Gastroesophageal sphincter (tissue), 3 donors: Measurements from ENCODE around the gene MAN2A2.

ENCODE experiments used
- POLR2A ChIP-seq, 2 donors: fragments of 450-650 bp; IDR thresholded peaks; one replicate each; pipeline ENCODE4 v1.6.1; 2017; ENCODE audit warnings: antibody characterized with exemption in 2 of 2, mild to moderate bottlenecking in 2 of 2, moderate library complexity in 1 of 2
- POLR2AphosphoS5 ChIP-seq: sonication (generic); formaldehyde crosslinking; IDR thresholded peaks from one replicate; pipeline ENCODE4 v1.6.1; 2017; ENCODE audit warnings: antibody characterized with exemption
- TF ChIP-seq, protein P1 (sequence below), 4 experiments: fragments of 200-600 bp in 2 of 4; fragments of 450-650 bp in 2 of 4; sonication (generic) in 1 of 4; IDR thresholded peaks; one replicate each; pipeline ENCODE4 v1.5.1; 2017 to 2019; ENCODE audit warnings: antibody characterized with exemption in 4 of 4, mild to moderate bottlenecking in 2 of 4, moderate library complexity in 2 of 4

DNA sequence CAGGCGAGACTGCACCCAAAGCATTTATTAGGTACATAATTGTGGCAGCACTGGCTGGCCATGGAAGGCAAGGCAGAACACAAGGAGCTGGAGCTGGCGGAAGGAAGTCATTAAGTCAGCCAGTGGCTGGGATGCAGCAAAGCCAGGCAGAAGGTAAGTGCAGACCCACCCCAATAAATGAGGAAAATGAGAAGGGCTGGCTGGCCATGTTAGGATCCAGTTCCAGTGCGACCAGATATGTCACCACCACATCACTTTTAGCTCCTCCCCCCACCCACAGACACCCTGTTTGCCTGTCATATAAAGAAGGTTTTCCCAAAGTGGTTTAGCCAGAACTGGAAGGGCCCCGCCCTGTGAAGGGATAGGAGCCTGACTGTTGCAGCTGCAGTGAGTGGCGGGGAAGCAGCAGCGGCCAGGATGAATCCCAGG, 34.8 kb upstream of the MAN2A2 start, which contains the start of gene FURIN:
- TF ChIP-seq POLR2A (IDR thresholded peaks at IDR 0.05) (no peak), POLR2AphosphoS5 (no peak)
- TF ChIP-seq, protein P1, sequence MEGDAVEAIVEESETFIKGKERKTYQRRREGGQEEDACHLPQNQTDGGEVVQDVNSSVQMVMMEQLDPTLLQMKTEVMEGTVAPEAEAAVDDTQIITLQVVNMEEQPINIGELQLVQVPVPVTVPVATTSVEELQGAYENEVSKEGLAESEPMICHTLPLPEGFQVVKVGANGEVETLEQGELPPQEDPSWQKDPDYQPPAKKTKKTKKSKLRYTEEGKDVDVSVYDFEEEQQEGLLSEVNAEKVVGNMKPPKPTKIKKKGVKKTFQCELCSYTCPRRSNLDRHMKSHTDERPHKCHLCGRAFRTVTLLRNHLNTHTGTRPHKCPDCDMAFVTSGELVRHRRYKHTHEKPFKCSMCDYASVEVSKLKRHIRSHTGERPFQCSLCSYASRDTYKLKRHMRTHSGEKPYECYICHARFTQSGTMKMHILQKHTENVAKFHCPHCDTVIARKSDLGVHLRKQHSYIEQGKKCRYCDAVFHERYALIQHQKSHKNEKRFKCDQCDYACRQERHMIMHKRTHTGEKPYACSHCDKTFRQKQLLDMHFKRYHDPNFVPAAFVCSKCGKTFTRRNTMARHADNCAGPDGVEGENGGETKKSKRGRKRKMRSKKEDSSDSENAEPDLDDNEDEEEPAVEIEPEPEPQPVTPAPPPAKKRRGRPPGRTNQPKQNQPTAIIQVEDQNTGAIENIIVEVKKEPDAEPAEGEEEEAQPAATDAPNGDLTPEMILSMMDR (IDR thresholded peaks at IDR 0.05) = no peak
